ENCODE results near the gene CELF1. TPM values are rescaled to one million over a fixed set of nuclear protein-coding genes. Genes with fewer than 3 reads are reported as not detected.

The CELF1 gene
- total RNA-seq, 2 donors from 2014 or later: 57.1 to 65.9 TPM

- H3K27me3 ChIP-seq: no peaks in the 10 kb centered on the region
- H3K4me1 ChIP-seq: peaks cover 0 to 43% of the 10 kb centered on the region in 2 donors
- H3K36me3 ChIP-seq: no peaks in the 10 kb centered on the region
- DNase-seq (ENCODE audit: low spot score): no peak
- H3K27ac ChIP-seq: no peak overlapping the region
- no peak overlapping the region for H3K4me3 ChIP-seq
- TF ChIP-seq CTCF (IDR thresholded peaks at IDR 0.05): no peak
- no peaks in the 10 kb centered on the region for H3K9me3 ChIP-seq
These were observed 49.7 kb downstream of the CELF1 start for GRCh38 chr11:47503227-47503626.

- no peak for DNase-seq (ENCODE audit: low spot score)
- Histone ChIP-seq H3K27ac (no peak overlapping the region), H3K9me3 (no peaks in the 10 kb centered on the region), H3K27me3 (no peaks in the 10 kb centered on the region), H3K4me1 (peaks cover 0 to 42% of the 10 kb centered on the region in 2 donors), H3K36me3 (no peaks in the 10 kb centered on the region), H3K4me3 (no peak overlapping the region)
- no peak for TF ChIP-seq CTCF (IDR thresholded peaks at IDR 0.05)
These were observed 50.2 kb downstream of the CELF1 start for GRCh38 chr11:47502767-47503166.

- H3K27ac ChIP-seq: no peak overlapping the region
- H3K36me3 ChIP-seq: no peaks in the 10 kb centered on the region
- no peak overlapping the region for H3K4me3 ChIP-seq
- H3K9me3 ChIP-seq: no peaks in the 10 kb centered on the region
- DNase-seq (ENCODE audit: low spot score): no peak
- TF ChIP-seq CTCF (IDR thresholded peaks at IDR 0.05): no peak
- H3K27me3 ChIP-seq: no peaks in the 10 kb centered on the region
- peaks cover 0 to 37% of the 10 kb centered on the region in 2 donors for H3K4me1 ChIP-seq
These were observed 51.8 kb downstream of the CELF1 start for GRCh38 chr11:47501101-47501500.

GRCh38 chr11:47500121-47500520 lies 52.8 kb downstream of the CELF1 start:
- Histone ChIP-seq H3K27ac (no peak overlapping the region), H3K36me3 (no peaks in the 10 kb centered on the region)

GRCh38 chr11:47499614-47500013 lies 53.3 kb downstream of the CELF1 start:
- DNase-seq (ENCODE audit: low spot score): no peak
- Histone ChIP-seq H3K27ac (no peak overlapping the region), H3K36me3 (no peaks in the 10 kb centered on the region), H3K9me3 (no peaks in the 10 kb centered on the region), H3K27me3 (no peaks in the 10 kb centered on the region), H3K4me1 (peaks cover 0 to 41% of the 10 kb centered on the region in 2 donors), H3K4me3 (no peak overlapping the region)
- no peak for TF ChIP-seq CTCF (IDR thresholded peaks at IDR 0.05)

More at GRCh38 chr11:47500121-47500520, 52.8 kb downstream of the CELF1 start:
- Histone ChIP-seq H3K4me3 (no peak overlapping the region), H3K4me1 (peaks cover 0 to 41% of the 10 kb centered on the region in 2 donors), H3K9me3 (no peaks in the 10 kb centered on the region), H3K27me3 (no peaks in the 10 kb centered on the region)
- no peak for TF ChIP-seq CTCF (IDR thresholded peaks at IDR 0.05)
- no peak for DNase-seq (ENCODE audit: low spot score)

- H3K4me1 ChIP-seq: peaks cover 0 to 41% of the 10 kb centered on the region in 2 donors
- no peak overlapping the region for H3K27ac ChIP-seq
These were observed 53.8 kb downstream of the CELF1 start for GRCh38 chr11:47499161-47499560.

More at GRCh38 chr11:47499161-47499560, 53.8 kb downstream of the CELF1 start:
- H3K27me3 ChIP-seq: no peaks in the 10 kb centered on the region
- no peaks in the 10 kb centered on the region for H3K36me3 ChIP-seq
- no peak overlapping the region for H3K4me3 ChIP-seq
- no peak for TF ChIP-seq CTCF (IDR thresholded peaks at IDR 0.05)
- DNase-seq (ENCODE audit: low spot score): no peak
- H3K9me3 ChIP-seq: no peaks in the 10 kb centered on the region

All from right atrium auricular region (tissue), 2 donors.